Measurements from ENCODE around the gene SLC25A19.

Gene SLC25A19

GRCh38 chr17:75252039-75252816 is 37.0 kb downstream of the SLC25A19 start:
- no peak for TF ChIP-seq CTCF (IDR thresholded peaks at IDR 0.05; ENCODE audit: poor library complexity, severe bottlenecking)
- Histone ChIP-seq H3K9me3 (ENCODE audit: severe bottlenecking) (no peaks in the 10 kb centered on the region), H3K4me1 (ENCODE audit: insufficient read depth, poor library complexity, severe bottlenecking) (peaks cover 21% of the 10 kb centered on the region), H3K4me3 (ENCODE audit: severe bottlenecking) (no peak overlapping the region), H3K36me3 (ENCODE audit: low read depth) (peaks cover 13% of the 10 kb centered on the region; the same call in 1 of the 2 replicates), H3K27ac (ENCODE audit: poor library complexity, severe bottlenecking) (no peak overlapping the region), H3K27me3 (ENCODE audit: insufficient read depth, poor library complexity, severe bottlenecking) (no peaks in the 10 kb centered on the region)
- DNase-seq (ENCODE audit: low spot score) = no peak
- ATAC-seq (ENCODE audit: low read depth) = no peak

GRCh38 chr17:75250009-75250471 is 39.2 kb downstream of the SLC25A19 start:
- Histone ChIP-seq H3K27ac (ENCODE audit: poor library complexity, severe bottlenecking) (peak overlapping the region; percentile 11), H3K27me3 (ENCODE audit: insufficient read depth, poor library complexity, severe bottlenecking) (no peaks in the 10 kb centered on the region), H3K4me1 (ENCODE audit: insufficient read depth, poor library complexity, severe bottlenecking) (peaks cover 14% of the 10 kb centered on the region), H3K4me3 (ENCODE audit: severe bottlenecking) (no peak overlapping the region), H3K9me3 (ENCODE audit: severe bottlenecking) (no peaks in the 10 kb centered on the region), H3K36me3 (ENCODE audit: low read depth) (peaks cover 33% of the 10 kb centered on the region)
- no peak for TF ChIP-seq CTCF (IDR thresholded peaks at IDR 0.05; ENCODE audit: poor library complexity, severe bottlenecking)
- ATAC-seq (ENCODE audit: low read depth) (peak; percentile 73), DNase-seq (ENCODE audit: low spot score) (no peak)

- TF ChIP-seq CTCF (IDR thresholded peaks at IDR 0.05; ENCODE audit: poor library complexity, severe bottlenecking) = no peak
- DNase-seq (ENCODE audit: low spot score) (no peak), ATAC-seq (ENCODE audit: low read depth) (no peak; the same call in 2 of the 3 replicates)
- Histone ChIP-seq H3K9me3 (ENCODE audit: severe bottlenecking) (no peaks in the 10 kb centered on the region), H3K36me3 (ENCODE audit: low read depth) (peaks cover 37% of the 10 kb centered on the region), H3K4me1 (ENCODE audit: insufficient read depth, poor library complexity, severe bottlenecking) (peaks cover 14% of the 10 kb centered on the region), H3K27ac (ENCODE audit: poor library complexity, severe bottlenecking) (peak overlapping the region; percentile 11), H3K27me3 (ENCODE audit: insufficient read depth, poor library complexity, severe bottlenecking) (no peaks in the 10 kb centered on the region), H3K4me3 (ENCODE audit: severe bottlenecking) (no peak overlapping the region)
Observed at GRCh38 chr17:75249564-75249963, 39.7 kb downstream of the SLC25A19 start.

GRCh38 chr17:75246404-75246803 is 42.8 kb downstream of the SLC25A19 start:
- no peak for ATAC-seq (ENCODE audit: low read depth)
- Histone ChIP-seq H3K36me3 (ENCODE audit: low read depth) (peaks cover 68% of the 10 kb centered on the region), H3K27ac (ENCODE audit: poor library complexity, severe bottlenecking) (no peak overlapping the region), H3K4me3 (ENCODE audit: severe bottlenecking) (no peak overlapping the region), H3K9me3 (ENCODE audit: severe bottlenecking) (no peaks in the 10 kb centered on the region), H3K27me3 (ENCODE audit: insufficient read depth, poor library complexity, severe bottlenecking) (no peaks in the 10 kb centered on the region), H3K4me1 (ENCODE audit: insufficient read depth, poor library complexity, severe bottlenecking) (peaks cover 9% of the 10 kb centered on the region)
- no peak for TF ChIP-seq CTCF (IDR thresholded peaks at IDR 0.05; ENCODE audit: poor library complexity, severe bottlenecking)
- no peak for DNase-seq (ENCODE audit: low spot score)

GRCh38 chr17:75245011-75245410 is 44.2 kb downstream of the SLC25A19 start:
- DNase-seq (ENCODE audit: low spot score) = no peak
- H3K36me3 ChIP-seq (ENCODE audit: low read depth) = peaks cover 80% of the 10 kb centered on the region
- no peak for ATAC-seq (ENCODE audit: low read depth)

More at GRCh38 chr17:75245011-75245410, 44.2 kb downstream of the SLC25A19 start:
- H3K27me3 ChIP-seq (ENCODE audit: insufficient read depth, poor library complexity, severe bottlenecking) = no peaks in the 10 kb centered on the region
- H3K4me3 ChIP-seq (ENCODE audit: severe bottlenecking) = no peak overlapping the region
- H3K27ac ChIP-seq (ENCODE audit: poor library complexity, severe bottlenecking) = no peak overlapping the region
- peaks cover under 1% of the 10 kb centered on the region for H3K4me1 ChIP-seq (ENCODE audit: insufficient read depth, poor library complexity, severe bottlenecking)
- no peak for TF ChIP-seq CTCF (IDR thresholded peaks at IDR 0.05; ENCODE audit: poor library complexity, severe bottlenecking)
- no peaks in the 10 kb centered on the region for H3K9me3 ChIP-seq (ENCODE audit: severe bottlenecking)
